ENCODE results near the gene CCN5.

Gene CCN5

DNA sequence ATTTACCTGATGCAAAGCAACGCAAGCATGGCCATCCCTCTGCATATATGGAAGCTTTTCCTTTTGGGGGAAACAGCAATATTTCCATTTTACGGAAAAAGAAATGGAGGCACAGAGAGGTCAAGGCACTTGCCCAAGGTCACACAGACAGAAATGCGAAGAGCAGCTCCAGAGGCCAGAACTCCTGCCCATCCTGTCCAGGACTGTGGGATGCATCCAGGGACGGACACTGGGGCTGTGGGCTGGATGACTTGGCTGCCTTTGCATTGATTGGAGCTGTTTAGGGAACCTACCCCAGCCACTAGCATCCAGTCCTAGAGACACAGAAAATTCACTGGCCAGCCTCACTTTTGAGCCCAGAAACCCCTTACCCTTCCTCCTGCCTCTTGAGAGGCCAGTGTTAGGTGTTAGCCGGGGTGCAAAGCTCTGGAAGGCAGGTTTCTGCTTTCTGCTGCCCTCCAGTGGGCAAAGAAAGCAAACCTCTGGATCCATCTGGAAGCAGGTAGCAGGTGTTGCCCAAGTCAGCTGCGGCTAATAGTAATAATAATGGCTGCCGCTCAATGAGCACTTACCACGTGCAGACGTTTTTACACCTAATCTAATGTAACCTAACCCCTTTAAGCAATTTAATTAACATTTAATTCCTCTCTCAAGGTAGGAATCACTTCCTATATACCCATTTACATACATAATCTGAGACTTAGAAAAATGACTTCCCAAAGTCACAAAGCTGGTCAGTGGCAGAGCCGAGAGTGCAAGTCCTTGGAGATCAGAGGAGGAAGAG, 31.7 kb upstream of the CCN5 start:
- TF ChIP-seq, protein P1, sequence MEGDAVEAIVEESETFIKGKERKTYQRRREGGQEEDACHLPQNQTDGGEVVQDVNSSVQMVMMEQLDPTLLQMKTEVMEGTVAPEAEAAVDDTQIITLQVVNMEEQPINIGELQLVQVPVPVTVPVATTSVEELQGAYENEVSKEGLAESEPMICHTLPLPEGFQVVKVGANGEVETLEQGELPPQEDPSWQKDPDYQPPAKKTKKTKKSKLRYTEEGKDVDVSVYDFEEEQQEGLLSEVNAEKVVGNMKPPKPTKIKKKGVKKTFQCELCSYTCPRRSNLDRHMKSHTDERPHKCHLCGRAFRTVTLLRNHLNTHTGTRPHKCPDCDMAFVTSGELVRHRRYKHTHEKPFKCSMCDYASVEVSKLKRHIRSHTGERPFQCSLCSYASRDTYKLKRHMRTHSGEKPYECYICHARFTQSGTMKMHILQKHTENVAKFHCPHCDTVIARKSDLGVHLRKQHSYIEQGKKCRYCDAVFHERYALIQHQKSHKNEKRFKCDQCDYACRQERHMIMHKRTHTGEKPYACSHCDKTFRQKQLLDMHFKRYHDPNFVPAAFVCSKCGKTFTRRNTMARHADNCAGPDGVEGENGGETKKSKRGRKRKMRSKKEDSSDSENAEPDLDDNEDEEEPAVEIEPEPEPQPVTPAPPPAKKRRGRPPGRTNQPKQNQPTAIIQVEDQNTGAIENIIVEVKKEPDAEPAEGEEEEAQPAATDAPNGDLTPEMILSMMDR (conservative IDR thresholded peaks at IDR 0.05; ENCODE audit: low read depth, low read length) = peak; percentile 79
- DNase-seq (ENCODE audit: low read depth) = no peak
- H3K4me3 ChIP-seq (ENCODE audit: low read length) = no peak overlapping the region

DNA sequence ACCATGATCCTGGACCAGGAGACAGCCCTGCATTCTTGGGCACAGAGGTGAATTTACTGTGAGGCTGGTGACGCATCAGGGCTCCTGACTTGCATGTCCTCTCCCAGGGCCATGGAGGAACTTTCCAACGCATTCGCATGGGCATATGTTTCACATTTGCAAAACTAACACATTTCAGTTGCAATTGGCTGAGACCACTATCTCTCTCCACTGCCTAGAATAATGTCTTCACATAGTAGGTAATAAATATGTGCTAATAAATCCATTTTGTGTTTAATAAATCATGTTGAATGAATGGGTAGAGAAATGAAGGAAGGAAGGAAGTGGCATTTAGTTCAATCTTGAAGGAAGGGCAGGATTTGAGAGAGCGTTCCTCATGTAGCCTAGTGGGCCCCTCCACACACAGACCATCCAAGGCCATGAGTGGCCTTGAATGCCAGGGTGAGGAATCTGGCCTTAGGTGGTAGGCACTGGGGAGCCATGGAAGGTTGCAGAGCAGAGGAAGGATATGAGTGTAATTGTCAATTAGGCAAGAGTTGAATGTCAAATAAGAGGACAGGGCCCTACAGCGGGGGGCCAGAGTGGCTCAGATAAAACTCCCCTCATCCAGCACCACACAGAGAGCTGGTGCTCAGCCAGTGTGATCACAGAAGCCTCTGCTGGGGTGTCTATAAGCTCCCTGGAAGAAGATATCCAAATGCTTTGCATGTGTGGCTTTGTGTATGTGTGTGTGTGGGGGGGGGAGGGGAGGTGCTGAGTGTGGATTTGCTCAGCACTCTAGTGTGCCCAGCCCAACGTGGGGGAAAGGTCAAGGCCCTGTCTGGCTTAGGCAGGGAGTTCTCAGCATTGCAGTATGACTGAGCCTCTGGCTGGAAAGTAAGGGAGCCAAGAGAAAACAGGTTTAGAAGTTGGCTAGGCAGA, 30.9 kb upstream of the CCN5 start:
- DNase-seq (ENCODE audit: low read depth) = no peak
- TF ChIP-seq, protein P1 (conservative IDR thresholded peaks at IDR 0.05; ENCODE audit: low read depth, low read length) = no peak

DNA sequence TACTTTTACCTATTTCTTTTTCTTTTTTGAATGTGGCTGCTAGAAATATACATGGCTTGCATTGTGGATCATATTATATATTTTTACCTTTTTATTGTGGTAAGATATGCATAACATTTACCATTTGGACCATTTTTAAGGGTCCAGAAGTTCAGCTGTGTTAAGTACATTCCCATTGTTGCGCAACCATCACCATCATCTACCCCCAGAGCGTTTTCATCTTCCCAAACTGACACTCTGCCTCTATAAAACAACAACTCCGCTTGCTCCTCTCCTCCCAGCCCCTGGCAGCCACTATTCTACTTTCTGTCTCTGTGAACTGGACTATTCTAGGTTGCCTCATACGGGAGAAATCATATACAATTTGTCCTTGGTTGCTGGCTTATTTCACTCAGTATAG, 28.2 kb upstream of the CCN5 start:
- TF ChIP-seq, protein P1 (conservative IDR thresholded peaks at IDR 0.05; ENCODE audit: low read depth, low read length) = no peak
- no peak overlapping the region for H3K4me3 ChIP-seq (ENCODE audit: low read length)
- no peak for DNase-seq (ENCODE audit: low read depth)

More for the DNA sequence above, 30.9 kb upstream of the CCN5 start:
- no peak overlapping the region for H3K4me3 ChIP-seq (ENCODE audit: low read length)

DNA sequence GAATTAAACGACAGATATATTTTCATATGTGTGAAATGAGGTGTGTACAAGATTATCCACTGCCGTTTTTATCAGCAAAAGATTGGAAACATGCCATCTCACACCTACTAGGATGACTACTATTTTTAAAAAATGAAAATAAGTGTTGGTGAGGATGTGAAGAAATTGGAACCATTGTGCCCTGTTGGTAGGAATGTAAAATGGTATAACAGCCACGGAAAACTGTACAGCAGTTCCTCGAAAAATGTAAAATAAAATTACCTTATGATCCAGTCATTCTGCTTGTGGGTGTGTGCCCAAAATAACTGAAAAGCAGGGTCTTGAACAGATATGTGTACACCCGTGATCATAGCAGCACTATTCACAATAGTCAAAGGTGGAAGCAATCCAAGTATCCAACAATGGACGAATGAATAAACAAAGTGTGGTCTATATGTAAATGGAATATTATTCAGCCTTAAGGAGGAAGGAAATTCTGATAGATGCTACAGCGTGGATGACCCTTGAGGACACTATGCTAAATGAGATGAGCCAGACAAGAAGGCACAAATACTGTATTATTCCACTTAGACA, 27.0 kb upstream of the CCN5 start:
- TF ChIP-seq, protein P1 (conservative IDR thresholded peaks at IDR 0.05; ENCODE audit: low read depth, low read length) = no peak
- DNase-seq (ENCODE audit: low read depth) = no peak
- no peak overlapping the region for H3K4me3 ChIP-seq (ENCODE audit: low read length)

DNA sequence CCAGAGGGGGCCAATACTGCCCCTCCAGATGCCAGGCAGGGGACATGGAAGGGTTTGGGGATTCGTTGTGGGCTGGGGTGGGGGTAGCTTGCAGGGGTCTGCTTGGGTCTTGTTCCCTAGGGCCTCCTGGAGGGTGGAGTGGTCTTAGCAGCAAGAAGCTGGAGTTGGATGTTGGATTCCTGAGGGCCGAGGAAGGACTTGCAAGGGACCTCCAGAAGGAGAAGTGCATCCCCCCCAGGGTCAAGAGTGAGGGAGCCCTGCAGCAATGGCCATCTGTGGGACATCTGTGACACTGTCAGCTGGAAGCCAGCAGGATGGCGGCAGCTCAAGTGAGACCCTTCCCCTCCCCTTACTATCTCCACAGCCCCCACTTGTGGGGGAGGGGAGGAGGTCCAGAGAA, 25.4 kb upstream of the CCN5 start:
- no peak overlapping the region for H3K4me3 ChIP-seq (ENCODE audit: low read length)
- no peak for DNase-seq (ENCODE audit: low read depth)
- TF ChIP-seq, protein P1 (conservative IDR thresholded peaks at IDR 0.05; ENCODE audit: low read depth, low read length) = no peak

DNA sequence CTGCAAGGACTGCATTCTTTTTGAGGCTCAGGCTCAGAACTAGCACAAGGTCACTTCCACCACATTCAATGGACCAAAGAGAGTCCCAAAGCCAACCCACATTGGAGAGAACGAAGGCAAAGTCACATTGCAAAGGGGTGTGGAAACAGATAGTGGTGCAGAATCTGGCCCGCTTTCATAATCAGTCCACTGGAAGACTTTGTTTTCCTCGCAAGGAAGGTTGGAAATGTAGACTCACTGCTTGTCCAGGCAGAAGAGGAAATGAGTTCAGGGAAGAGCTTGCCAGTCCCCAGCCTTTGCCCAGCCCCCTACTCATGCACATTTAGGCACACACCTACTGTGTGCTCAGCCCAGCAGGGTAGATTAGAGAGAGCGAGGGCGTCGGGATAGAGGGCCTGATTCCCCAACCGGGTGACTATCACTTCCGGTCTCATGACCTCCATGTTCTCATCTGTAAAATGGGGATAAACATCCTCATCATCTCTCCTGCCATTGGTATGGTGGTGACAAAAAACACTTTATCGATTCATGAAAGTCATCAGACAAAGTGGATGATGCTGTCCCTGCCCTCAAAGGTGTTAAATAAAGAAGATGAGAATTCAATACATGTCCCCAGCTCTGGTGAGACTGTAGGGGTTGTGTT, 24.3 kb upstream of the CCN5 start:
- no peak for DNase-seq (ENCODE audit: low read depth)
- TF ChIP-seq, protein P1 (conservative IDR thresholded peaks at IDR 0.05; ENCODE audit: low read depth, low read length) = no peak
- H3K4me3 ChIP-seq (ENCODE audit: low read length) = no peak overlapping the region
